Measurements from ENCODE around the gene PRM2.

Gene PRM2

DNA sequence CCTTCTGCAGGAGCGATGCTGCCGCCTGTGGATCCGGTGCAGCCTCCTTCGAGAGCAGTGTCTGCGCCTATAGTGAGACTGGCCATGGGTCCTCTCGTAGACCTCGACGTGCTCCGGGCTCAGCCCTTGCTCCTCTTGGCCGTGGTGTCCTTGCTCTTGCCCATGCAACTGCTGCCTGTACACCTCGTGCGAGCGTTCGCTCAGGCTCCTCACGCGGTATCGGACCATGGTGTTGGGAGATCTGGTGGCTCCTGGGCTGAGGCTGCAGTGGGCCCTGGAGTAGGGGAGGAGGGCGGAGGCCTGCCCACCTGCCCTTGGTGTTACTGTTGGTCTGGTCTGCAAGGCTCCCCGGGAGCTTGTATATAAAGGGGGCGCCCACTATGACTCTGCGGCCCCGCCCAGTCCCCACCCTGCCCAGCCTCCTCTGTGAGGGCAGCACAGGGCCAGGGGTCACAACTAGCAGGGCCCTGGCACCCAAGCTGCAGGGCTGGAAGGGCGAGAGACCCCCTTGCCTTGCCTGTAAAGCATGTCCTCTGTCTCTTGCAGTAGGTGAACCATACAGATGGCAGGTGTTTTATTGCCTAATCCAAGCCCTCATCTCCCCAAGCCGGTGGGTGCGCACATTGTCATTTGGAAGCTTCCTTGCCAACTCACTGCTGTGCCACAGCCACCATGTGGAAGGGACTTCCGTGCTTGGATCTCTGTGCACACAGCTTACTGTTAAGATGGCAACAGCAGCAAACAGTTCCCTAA, at the start of gene PRM2:
Gene PRM2, minus strand, starts transcription at position 338 of the 753 bp plus-strand sequence. Its CDS starts 110 bp downstream, at position 228.
- DNase-seq (ENCODE audit: low spot score), result no peak

GRCh38 chr16:11325404-11326083, 49.3 kb upstream of the PRM2 start:
- DNase-seq (ENCODE audit: low spot score), result no peak

DNA sequence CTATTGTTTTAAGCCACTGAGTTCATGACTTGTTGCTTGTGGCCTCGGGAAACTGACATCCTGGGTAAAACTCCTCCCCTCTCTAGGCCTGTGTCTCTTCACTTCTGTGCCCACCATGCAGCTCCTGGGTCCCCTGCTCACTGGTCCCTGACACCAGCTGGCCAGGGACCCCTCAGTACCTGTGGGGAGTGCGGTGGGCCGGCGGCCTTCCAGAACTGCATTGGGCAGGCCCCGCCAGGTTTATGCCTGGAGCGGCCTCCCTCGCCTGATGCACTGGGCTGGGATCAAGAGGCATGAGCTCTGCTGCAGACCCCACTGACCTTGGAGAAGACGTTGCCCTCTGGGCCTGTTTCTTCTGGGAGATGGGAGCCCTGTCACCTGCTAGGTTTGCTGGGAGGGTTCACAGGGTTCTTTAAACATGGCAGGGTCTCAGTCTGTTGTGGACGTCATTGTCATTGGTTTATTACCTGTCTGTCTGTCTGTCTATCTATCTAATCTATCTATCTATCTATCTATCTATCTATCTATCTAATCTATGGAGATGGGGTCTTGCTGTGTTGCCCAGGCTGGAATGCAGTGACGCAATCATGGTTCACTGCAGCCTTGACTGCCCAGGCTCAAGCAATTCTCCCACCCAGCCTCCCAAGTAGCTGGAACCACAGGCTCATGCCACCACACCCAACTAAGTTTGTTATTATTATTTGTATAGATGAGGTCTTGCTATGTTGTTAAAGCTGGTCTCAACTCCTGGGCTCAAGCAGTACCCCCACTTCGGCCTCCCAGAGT, 47.5 kb upstream of the PRM2 start:
- no peak for DNase-seq (ENCODE audit: low spot score)

DNA sequence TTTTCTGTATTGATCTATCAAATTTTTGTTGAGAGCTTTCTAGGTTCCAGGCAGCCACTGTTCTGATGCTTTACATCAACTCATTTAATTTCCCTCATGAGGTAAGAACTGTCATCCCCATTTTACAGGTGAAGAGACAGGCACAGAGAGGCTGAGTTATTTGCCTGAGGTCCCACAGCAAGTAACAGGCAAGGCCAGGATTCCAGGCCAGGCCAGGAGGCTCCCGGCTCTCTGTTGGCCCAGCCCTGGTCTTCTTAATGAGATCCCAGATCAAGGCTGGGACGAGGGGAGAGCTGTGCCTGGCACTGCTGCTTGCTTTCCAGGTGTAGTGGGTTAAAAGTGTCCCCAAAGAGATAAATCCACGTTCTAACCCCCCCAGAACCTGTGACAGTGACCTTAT, 46.5 kb upstream of the PRM2 start:
- DNase-seq (ENCODE audit: low spot score), result no peak

- no peak for DNase-seq (ENCODE audit: low spot score)
Measured at GRCh38 chr16:11321662-11322061, 45.4 kb upstream of the PRM2 start.

- DNase-seq (ENCODE audit: low spot score), result no peak
Measured at GRCh38 chr16:11320170-11320569, 43.9 kb upstream of the PRM2 start.

GRCh38 chr16:11319529-11320146, 43.4 kb upstream of the PRM2 start:
- DNase-seq (ENCODE audit: low spot score), result no peak

DNA sequence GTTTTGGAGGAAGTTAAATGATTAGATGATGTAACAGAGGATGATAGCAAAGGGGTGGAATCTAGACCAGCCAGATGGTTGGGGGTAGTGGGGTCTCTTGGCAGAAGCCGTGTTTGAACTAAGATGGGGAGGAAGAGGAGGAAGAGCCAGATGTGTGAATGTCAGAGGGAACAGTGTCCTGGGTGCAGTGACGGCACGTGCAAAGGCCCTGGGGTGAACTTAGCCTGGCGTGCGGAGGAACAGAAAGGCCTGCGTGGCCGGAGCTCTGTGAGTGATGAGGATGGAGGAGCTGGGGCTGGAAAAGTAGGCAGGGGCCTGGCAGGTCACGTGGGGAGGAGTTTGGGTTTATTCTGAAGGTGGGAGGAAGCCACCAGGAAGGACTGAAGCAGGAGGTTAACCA, 42.5 kb upstream of the PRM2 start:
- DNase-seq (ENCODE audit: low spot score), result no peak

DNA sequence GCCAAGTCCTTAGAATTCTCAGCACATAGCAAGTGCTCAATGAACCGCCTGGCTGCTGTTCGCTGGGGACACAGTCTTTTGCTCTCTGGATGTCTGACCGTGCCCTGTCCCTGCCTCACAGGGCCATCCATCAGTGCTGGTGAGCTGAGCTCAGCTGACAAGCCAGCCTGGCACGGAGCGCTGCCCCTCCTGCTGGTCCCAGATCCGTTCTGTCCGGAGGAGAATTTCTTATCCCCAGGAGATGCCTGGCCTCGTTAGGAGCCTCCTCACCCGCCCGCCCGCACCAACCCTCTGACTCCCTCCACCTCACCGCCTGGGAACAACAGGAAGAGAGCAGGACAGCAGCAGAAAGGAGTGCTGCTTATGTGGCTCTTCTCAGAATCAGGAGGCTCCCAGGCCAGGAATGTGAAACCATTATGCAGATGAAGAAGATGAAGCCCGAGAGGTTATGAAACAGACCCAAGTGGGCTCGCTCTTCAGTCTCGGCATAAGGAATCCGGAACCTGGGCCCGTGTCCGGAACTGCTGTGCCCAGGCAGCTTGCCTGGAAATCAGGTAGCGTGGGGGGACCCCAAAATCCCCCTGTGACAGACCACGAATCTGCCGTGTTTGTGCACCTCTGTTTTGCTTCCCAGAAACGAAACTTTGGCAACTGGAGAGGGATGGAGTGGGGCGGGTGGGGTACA, 40.2 kb upstream of the PRM2 start:
- no peak for DNase-seq (ENCODE audit: low spot score)

DNA sequence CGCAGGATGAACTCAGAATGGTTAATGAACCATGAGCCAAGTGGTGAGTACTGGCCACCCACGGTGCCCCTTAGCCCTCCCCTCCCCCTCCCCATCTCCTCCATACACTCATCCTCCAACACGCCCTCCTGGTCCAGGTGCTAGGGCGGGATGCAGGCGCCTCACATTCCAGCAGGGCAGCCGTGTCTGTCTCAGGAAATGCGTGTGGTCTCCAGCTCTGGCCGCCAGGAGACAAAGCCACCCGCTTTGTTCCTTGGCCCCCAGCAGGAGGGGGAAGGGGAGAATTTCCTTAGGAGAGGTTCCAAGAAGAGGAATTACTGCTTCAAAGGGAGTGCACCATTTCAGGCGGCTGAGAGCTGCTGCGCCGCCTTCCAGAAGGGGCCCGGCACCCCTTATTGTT, 39.2 kb upstream of the PRM2 start:
- no peak for DNase-seq (ENCODE audit: low spot score)

GRCh38 chr16:11314309-11314894, 38.1 kb upstream of the PRM2 start:
- DNase-seq (ENCODE audit: low spot score), result no peak

- DNase-seq (ENCODE audit: low spot score), result no peak
Measured at GRCh38 chr16:11313493-11314308, 37.4 kb upstream of the PRM2 start.

DNA sequence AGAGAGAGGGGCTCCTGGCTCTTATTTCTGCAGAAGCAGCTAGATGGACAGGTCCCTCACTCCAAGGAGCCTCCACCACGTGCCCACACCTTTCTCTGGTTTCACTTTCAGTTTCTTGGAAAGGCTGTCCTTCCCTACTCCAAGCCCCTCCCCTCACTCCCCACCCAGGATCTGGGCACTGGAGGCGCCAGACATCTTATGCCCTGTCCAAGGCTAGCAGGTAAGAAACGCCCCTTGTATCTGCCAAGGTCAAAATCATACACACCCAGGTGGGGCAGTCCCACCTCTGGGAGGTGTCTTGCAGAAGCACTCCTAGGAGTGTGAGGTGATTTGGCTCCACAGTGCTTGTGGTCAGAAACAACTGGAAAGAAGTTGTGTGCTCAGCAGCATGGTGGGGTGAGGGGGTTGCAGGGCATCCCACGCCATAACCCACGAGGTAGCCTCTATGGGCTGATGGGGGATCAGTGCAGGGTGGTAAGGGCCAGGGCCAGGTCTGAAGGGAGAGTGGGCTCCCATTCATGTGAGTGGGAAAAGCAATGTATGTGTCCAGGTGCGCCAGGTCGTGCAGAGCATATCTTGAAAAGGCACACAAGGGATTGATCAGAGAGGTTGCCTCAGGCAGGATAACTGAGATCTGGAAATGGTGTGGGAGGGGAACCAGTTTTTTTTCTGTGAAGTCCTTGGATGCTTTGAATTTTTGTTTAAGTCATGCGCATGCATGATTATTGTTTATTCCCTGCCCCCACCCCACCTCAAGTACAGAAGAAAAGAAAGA, 36.6 kb upstream of the PRM2 start:
- no peak for DNase-seq (ENCODE audit: low spot score)

DNA sequence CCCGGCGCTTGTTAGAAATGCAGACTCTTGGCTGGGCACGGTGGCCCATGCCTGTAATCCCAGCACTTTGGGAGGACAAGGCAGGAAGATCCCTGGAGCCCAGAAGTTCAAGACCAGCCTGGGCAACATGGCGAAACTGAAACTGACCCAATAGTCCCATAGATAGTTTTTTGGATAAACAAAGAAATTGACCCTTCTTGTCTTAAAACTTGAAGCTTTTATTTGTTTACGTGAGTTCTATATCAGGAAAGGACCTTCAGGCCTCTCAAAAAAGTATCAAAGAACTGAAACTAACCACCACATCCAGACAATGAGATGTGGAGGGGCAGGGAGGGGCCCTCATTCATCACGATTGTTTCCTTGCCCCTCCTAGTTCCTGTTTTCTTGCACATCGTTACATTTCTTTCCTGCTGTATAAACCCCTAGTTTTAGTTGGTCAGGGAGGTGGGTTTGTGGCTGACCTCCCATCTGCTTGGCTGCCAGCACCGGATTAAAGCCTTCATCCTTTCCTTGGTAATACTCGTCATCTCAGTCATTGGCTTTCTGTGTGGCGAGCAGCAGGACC, 34.8 kb upstream of the PRM2 start:
- DNase-seq (ENCODE audit: low spot score), result no peak

- no peak for DNase-seq (ENCODE audit: low spot score)
Measured at GRCh38 chr16:11310634-11310977, 34.3 kb upstream of the PRM2 start.

GRCh38 chr16:11309895-11310633, 33.8 kb upstream of the PRM2 start:
- no peak for DNase-seq (ENCODE audit: low spot score)

DNA sequence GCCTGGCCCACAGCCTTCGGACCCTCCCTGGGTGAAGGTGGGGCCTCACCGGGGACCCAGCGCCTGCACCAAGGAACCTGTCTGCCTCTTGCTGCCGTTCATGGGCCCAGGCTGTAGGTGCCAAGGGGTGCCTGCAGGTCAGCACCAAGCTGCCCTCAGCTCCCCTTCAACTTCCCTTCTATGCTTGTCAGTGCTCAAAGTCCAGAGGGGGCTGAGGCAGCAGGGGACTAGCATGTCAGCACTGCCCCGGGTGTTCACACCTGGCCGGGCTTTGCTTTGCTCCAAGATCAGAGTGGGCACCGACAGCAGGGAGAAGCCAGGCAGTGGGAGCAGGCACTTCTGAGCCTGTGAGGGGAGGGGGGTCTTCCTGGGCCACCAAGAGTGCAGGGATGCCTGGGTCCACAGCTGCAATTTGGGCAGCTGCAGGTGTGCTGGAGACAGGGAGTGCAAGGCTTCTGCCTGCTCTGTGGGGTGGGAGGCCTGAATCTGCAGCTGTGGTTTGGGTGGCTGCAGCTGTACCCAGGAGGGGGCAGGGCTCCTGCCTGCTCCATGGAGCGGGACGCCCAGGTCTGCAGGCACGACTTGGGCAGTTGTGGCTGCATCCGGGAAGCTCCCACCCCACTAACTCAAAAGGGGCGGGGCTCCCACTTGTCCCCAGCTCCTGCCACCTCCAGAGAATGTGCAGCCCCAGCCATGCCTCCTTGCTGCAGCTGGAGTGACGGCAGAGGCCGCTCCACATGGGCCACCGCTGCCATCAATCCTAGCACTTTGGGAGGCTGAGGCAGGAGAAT, 32.4 kb upstream of the PRM2 start:
- no peak for DNase-seq (ENCODE audit: low spot score)

All from Ammon's horn (tissue), 1 donor.